Activated gamma-delta T cell (primary cell): ENCODE measurements around the gene RPS19BP1.
A peak's percentile ranks its signal among the peaks of the same experiment; 100 is the strongest.

Experiments
- DNase-seq: peaks from one replicate; lab custom pipeline; 2025; lab: John Stamatoyannopoulos, UW

The RPS19BP1 gene

DNA sequence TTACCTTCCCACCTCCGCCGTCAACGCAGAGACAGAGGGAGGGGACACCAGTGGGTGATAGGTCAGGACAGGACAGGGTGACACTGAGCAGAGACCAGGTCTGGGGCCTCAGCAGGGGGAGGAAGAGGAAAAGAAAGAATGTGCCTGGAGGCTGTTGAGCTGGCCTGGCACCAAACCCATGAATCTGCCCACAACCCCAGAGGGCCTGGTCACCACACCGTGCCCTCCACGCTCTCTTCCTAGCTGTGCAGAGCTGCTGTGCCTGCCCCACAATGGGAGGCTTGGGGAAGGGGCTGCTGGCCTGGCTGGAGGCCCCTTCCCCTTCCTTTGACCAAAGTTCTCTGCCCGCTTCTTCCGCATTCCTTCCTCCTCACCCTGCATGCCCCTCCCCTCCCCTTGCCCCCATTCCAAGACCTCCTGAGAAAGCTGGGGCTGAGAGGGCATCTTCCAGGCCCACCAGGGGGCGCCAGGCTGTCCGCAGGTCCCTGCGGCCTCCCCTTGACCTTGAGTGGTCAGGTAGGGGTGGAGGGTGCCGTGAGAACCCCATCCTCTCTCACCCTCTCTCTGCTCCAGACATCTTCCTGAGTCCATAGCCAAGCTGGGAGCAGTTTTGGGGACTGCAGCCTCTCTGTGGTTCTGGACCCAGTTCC, 27.0 kb upstream of the RPS19BP1 start:
- DNase-seq = no peak

DNA sequence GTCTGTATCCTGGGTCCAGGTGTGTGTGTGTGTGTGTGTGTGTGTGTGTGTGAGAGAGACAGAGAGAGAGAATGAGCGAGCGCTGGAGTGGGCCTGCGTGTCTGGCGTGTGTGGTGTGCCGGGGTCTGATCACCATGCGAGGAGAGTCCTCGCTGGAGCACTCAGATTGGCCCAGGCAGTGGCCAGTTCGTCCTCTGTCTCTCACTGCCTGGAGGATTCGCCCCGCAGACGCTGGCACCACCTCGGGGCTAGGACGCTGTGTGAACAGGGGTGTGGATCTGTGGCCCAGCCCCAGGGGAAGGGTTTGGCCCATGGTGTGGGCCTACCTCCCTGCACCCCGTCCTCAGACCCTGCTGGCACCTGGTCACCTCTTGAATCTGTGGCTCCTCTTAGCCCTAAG, 26.4 kb upstream of the RPS19BP1 start:
- no peak for DNase-seq

DNA sequence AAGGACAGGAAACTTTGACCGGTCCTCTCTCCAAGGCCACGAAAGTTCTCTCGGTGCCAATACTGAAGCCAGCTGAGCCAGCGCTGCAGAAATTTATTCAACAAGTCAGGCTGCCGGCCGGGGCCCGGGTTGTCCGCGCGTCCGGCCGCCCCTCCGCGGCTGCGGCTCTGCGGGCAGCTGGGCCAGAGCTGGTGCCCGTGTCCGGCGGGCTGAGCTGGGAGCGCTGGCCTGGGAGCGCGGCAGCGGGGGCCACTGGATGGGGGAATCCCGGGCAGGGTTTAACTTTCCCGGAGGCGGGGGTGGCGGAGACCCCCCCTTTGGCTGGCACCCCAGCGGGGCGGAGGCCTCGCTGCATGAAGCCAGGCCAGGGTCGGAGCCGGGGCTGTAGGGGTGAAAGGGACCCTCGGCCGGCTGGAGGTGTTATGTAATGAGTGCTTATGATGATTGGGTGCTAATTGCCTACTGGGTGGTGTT, 25.7 kb upstream of the RPS19BP1 start:
- DNase-seq = no peak

DNA sequence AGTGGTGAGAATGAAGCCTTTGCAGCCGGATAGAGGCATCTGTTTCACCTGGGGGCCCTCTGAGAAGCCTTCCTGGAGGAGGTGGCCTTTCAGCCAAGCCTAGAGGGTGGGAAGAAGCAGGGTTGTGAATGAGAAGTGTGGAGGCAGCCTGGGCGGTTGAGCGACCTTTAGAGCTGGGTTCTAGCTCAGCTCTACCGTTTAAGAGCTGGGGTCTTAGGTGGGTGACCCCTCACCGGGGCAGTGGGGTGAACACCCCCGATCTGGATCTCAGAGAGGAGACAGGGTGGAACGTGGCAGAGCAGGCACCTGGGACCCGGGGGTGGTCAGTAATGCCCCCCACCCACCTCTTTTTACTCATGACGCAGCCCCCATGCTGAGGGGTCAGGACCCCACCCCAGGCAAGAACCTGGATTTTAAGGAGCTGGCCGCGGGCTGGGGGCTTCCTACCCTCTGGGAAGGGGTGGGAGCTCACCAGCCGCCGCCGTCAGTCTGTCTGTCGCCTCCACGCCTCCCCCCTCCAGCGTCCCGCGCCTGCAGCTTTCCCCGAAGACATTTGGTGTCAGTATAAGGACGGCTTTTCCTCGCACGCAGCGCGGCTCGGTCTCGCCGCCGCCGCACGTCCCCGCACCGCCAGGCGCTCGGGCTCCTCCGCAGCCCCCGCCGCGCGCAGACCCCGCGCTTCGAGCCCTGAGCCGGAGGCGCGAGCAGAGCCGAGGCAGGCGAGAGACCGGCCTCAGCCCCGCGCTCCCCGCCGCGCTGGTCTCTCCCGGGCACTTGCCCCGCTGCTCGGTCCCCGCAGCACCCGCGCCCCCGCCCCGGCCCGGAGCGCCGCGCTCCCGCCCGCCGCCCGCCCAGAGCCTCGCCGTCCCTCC, 24.7 kb upstream of the RPS19BP1 start:
- no peak for DNase-seq

DNA sequence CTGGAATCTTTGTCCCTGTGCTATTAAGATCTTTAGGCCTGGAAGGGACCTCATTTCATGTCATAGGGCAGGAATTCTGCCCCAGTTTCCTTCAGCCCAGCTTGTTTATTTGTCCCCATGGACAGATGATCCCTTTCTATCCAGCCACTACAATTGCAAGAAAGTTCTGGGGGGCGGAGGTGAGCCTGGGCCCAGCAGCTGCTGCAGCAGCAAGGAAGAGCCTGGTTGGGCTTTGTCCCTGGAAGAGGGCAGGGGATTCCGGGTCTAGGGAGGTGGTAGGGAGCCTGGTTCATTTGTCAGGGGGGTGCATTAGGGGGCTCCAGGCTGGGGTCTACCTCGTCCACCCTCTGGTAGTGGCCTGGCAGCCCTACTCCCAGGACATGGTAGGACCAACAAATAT, 21.6 kb upstream of the RPS19BP1 start:
- no peak for DNase-seq

DNA sequence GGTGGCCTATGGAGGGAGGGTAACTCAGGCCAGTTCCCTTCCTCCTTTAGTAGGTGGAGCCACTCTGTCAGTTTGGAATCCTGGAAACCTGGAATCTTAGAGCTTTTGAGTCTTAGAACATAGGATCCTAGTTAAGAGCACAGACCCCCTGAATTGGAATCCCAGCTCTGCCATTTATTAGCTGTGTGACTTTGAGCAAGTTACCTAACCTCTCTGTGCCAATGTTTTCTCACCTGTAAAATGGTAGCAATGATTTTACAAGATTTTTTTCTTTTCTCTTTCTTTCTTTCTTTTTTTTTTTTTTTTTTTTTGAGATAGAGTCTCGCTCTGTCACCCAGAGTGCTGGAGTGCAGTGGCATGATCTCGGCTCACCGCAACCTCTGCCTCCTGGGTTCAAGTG, 20.9 kb upstream of the RPS19BP1 start:
- DNase-seq = no peak

DNA sequence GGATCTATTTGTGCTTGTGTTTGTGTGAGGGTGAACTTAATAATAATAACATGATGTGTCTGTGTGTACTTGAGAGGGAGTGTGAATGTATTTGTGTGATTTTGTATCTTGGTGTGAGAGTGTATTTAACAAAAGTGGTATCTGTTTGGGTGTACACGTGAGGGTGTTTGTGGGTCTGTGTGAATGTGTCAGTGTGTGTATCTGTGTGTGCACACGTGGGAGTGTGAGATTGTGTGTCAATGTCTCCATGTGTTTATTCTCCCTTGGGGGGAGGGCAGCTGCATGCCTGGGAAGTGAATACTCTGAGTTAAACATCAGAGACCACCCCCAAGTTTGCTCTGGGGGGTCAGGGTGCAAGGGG, 15.0 kb upstream of the RPS19BP1 start:
- DNase-seq = no peak

DNA sequence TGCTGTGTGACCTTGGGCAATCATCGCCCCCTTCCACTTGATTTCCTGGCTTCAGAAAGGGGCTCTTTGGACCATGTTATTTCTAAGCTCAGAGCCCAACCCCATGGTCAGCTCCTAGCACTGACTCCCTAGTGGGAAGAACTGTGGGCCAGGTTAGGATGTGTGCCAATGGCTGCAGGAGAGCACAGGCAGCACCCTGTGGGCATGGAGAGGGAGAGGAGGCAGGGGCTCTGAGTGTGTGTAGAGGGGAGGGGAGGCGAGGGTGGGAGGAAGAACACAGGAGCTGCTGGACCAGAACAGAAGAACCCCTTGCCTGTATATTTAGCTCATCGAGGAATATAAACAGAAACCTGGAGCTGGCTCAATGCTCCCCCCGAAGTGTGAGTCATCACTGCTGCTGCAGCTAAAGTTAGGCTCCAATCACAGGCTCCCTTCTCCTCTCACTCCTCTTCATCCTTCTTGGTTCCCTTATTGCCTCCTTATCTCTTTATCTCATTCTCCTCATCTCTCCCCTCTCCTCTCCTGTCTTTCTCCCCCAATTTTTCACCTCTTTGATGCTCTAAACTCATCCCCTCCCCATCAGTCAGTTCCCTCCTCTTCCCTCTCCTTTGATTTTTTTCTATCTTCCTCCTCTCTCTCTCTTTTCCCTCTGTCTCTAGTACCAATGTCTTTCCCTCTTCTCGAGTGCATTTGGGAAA, 14.5 kb upstream of the RPS19BP1 start:
- DNase-seq = no peak

DNA sequence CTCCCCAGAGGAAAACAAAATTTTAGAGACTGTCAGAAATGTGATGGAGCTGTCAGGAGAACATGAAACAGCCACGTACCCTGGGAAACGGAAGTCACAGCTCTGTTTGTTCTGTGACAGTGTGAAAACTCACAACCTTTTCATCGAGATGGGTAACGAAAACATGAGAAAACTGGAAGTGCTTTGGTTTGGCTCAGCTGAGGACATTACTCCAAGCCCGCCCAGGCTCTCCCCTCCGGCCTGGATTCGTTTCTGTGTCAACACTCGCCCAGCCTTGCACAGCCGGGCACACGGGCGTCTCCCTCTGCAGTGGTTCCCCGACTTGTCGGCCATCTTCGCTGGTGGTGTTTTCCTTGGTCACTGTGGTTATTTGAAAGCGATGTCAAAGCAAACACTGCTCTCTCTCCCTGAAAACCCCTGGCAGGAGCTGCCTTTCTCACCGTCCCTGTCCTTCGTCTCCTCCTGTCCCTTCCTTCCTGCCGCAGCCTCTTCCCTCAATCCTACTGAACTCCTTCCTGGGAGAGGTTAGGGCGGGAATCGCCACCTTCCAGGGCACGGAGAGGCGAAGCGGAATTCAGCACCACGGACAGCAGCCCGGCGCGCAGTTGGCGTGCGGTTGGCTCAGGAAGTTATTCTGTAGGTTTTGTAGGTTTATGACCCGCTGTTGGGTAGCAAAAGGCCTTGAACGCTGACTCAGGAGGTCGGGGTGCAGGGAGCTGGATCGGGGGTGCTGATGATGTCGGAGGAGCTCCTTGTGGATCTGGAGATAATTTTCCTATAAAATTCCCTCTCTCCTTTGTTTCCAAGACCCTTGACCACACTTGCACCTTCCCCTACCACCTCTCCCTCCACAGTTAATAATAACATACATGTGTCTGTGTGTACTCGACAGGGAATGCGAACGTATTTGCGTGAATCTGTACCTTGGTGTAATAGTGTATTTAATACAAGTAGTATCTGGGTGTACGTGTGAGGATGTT, 13.1 kb upstream of the RPS19BP1 start:
- no peak for DNase-seq

DNA sequence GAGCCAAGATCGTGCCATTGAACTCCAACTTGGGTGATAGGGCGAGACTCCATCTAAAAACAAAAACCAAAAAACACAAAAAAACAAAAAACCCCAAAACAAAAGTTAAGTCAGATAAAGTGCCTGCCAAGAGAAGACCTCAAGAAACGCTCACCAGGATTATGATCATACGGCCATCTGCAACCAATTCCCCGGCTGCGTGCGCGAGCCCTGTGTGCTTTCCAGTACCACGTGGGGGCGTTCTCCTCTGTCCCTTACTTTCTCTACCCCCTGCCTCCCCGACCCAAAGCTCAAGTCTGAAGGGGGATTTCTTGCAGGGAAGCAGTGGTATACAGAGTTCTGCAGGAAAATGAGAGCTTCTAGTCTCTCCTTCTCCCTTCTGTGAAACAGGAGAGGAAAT, 10.5 kb upstream of the RPS19BP1 start:
- DNase-seq = no peak

DNA sequence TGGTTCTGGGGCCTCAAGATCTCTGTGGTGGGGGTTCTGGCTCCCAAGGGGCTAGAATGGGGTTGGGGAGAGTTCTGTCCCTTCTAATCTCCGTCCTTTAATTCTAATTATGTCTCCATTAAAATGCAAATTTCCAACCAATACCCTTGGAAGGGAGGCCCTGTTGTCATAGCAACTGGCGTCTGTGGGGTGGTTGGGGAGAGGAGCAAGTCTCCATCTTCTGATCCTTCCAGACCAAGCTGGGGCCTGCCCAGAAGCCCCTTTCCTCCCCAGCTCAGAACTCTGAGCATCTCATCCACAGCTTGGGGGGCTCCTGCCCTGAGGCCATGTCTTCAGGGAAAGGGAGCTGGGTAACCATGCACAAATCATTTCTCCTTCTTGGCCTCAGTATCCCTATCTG, 5.4 kb upstream of the RPS19BP1 start:
- DNase-seq = no peak

DNA sequence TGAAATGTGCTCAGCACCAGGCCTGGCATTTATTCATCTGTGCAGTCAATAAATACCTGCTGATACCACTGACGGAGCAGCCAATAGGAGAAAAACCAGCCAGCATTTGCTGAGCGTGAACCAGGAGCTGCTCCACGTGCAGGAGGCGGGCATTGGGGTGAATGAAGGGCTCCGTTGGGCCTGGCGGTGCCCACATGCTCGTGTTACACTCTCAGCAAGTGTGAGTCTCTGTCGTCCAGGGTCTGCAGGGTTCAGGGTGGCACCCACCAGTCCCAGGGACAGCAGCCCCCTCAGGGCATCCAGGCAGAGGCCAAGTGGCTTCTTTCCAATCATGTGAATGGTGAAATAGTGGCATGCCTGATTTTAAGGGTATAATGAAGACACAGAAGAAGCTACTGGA, 4.2 kb upstream of the RPS19BP1 start:
- DNase-seq = no peak

DNA sequence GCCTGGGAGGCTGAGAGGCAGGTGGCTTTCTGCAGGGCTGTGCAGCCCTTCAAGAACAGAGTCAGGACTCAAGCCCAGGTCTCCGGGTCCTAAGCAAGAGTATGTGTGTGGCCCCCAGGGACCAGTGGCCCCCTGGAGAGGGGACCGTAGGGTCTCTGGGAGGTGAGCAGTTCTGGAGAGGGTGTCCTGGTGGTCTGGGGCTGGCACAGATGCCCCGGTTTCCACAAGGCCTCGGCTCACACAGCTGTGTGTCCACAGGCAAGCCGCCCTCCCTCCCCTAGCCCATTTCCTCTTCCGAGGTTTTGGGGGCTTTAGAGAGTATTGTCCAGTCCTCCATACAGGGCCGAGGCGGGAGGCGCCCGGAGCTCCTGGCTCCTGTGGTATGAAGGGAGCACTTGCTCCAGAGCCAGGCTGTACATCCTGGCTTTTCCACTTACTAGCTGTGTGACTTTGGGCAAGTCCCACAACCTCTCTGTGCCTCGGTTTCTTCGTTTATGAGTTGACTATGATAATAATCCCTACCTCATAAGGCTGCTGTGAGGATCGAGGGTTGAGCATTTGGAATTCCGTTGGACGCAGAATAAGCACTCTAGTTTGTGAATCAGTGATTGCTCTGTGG, 3.4 kb upstream of the RPS19BP1 start:
- no peak for DNase-seq

DNA sequence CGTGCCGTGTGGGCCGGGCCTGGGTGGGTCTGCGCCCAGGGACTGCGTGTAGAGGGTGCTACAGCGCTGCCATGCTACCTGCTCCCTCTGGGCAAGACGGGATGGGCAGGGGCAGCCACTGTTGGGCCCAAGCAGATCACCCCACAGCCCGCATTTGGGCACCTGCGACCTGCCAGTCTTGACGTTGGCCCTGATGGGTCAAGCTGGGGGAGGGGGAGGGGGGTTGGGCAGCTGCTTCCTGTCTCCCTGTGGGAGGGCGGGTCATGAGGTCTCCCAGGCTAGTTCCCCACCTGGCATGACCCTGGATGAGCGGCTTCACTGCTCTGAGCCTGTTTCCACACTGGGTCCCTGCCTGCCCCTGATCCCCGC, 2.8 kb upstream of the RPS19BP1 start:
- DNase-seq = no peak

DNA sequence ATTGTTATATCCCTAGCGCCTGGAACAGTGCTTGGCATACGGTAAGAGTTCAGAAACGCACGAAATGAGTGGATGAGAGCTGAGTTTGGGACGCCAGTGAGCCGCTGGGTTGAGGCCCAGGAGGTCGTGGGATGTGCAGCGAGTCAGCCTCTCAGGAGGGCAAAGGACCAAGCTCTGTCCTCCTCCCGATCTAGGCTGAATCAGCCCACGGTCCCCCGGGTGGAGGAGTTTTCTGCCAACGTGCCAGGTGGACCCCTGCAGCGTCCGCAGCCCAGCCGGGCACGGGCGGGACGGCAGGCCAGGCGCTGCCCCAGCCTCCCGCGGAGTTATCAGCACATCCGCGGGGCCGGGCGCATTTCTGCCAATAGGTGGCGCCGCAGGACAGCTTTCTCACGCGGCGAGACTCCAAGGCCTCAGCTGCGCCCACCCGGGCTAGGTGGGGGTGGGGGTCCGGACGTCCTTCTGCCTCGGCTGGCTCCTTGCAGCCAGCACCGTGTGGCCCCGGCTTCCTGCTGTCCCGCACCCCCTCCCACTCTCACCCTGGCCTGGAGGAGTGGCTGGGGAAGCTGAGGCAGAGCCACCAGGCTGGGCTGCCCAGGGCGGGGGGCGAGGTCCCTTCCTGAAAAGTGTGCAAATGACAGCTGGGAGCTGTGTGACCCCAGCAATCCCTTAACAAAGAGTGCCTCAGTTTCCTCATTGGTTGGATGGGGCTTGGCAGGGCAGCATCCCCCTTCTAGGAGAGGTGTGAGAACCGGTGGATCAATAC, 2.2 kb upstream of the RPS19BP1 start:
- peak; percentile 57 for DNase-seq

DNA sequence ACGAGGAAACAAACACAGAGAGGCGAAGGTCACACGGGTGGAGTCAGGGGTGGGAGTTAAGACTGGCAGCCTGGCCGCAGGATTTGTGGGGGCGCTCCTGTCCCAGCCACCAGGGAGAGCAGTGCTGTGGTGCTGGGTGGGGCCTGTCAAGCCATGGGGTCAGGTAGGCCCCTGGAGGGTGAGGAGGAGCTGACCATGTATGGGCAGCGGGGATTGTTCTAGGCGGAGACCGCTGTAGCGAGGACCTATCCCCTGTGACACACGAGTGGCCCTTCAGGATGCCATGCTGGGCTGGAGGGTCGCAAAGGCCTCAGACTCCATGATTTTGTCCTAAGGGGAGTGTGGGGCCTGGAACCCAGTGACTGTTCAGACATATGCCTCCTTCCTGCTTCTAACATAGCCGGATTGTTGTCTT, 1.6 kb upstream of the RPS19BP1 start:
- no peak for DNase-seq

DNA sequence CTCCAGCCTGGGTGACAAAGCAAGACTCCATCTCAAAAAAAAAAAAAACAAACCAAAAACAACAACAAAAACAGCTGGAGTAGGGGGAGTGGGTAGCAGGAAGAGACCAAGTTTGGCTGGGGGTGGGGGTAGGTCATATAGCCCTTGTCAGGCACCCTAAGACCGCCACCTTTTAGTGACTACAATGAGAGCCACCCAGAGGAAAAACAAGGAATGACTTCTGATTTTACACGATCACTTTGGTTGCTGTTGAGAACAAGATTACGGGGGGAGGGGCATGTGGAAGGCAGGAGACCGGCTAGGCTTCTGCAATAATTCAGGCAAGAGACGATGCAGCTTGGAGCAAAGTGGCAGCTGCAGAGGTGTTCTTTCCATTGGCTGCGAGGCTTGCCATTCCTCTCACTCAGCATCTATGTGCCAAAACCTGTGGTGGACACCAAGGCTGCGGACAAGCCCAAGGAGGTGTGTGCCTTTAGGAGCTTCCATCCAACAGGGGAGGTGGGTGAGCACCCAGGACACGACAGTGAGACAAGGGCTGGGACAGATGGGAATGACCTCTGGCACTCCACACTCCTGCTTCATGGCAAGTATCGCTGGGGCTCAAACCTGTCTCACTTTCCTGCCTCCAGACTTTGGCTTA, 1.7 kb downstream of the RPS19BP1 start:
- no peak for DNase-seq

DNA sequence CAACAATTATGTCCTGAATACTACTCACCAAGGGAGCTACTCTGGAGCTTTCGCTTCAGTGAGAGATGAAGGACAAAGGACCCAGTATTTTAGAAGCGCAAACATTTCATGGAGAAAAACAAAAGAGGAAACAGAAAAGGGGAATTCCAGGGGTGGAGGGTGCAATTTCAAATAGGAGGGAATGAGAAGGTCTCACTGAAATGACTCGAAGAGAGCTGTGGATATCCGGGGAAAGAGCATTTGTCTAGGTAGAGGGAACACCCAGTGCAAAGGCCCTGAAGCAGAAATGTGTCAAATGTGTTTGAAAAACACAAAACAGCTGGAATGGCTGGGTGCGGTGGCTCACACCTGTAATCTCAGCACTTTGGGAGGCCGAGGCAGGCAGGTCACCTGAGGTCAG, 2.4 kb downstream of the RPS19BP1 start:
- no peak for DNase-seq

DNA sequence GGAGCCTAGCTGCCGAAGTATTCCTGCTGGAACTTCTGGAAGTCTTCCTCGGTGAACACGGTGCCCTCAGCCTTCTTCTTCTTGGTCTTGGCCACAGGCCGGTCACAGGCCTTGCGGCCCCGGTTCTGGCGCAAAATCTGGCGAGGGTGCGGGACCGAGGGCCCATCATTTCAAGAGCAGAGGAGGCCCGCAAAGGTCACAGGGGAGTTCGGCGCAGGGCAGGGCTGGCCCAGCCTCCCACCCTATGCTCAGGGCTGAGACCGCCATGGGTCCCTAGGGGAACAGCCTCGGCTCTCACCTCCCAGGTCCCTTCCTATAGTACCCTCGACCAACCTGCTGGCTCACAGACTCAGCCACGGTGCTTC, 3.1 kb downstream of the RPS19BP1 start:
- DNase-seq = no peak
